K562 (cell line): ENCODE measurements around the gene ISCA1. TPM values are rescaled to one million over a fixed set of nuclear protein-coding genes. Genes with fewer than 3 reads are reported as not detected.
A peak's percentile ranks its signal among the peaks of the same experiment; 100 is the strongest.

Experiments used
- ADNP ChIP-seq: fragments of 200-800 bp; sonication (Bioruptor generic); IDR thresholded peaks from 2 replicates; pipeline ENCODE4 v1.6.1; 2016; ENCODE audit warnings: missing genetic modification characterization, missing compliant biosample characterization
- CCAR2 ChIP-seq: fragments of 200-400 bp; formaldehyde crosslinking; IDR thresholded peaks from 2 replicates; pipeline ENCODE4 v1.6.1; 2017; ENCODE audit warnings: mild to moderate bottlenecking, low read depth, low read length
- CREBBP ChIP-seq: IDR thresholded peaks from one replicate; pipeline ENCODE4 v1.6.1; 2012; ENCODE audit warnings: low read depth, mild to moderate bottlenecking, control low read depth, inconsistent platforms, low read length
- GTF2F1 ChIP-seq: IDR thresholded peaks from 2 replicates; pipeline ENCODE4 v1.6.1; 2011; ENCODE audit warnings: low read depth, low read length, improper control_type of control experiment
- ILK ChIP-seq: fragments of 450-650 bp; IDR thresholded peaks from 2 replicates; pipeline ENCODE4 v1.6.1; 2016; ENCODE audit warnings: missing genetic modification characterization, low read depth, mild to moderate bottlenecking, missing compliant biosample characterization, moderate library complexity, borderline replicate concordance
- KDM1A ChIP-seq, 2 experiments: fragments of 450-650 bp; IDR thresholded peaks; 2 replicates each; pipeline ENCODE4 v1.6.1; 2016; ENCODE audit warnings: mild to moderate bottlenecking in 2 of 2
- MTA3 ChIP-seq: fragments of 450-650 bp; formaldehyde crosslinking; IDR thresholded peaks from 2 replicates; pipeline ENCODE4 v1.6.1; 2017; ENCODE audit warnings: mild to moderate bottlenecking, borderline replicate concordance
- NR3C1 ChIP-seq: sonication (generic); formaldehyde crosslinking; IDR thresholded peaks from 2 replicates; pipeline ENCODE4 v1.8.1; 2022; ENCODE audit warnings: missing genetic modification reagents
- RBBP5 ChIP-seq: fragments of 200-600 bp; sonication (generic); IDR thresholded peaks from 2 replicates; pipeline ENCODE4 v1.6.1; 2012; ENCODE audit warnings: borderline replicate concordance, mild to moderate bottlenecking, low read length, control low read depth, inconsistent platforms; ENCODE audit not compliant: insufficient read depth, poor library complexity, severe bottlenecking
- SIN3B ChIP-seq: fragments of 450-650 bp; IDR thresholded peaks from 2 replicates; pipeline ENCODE4 v1.6.1; 2017; ENCODE audit warnings: low read depth, mild to moderate bottlenecking, moderate library complexity
- TCF3 ChIP-seq: sonication (generic); formaldehyde crosslinking; IDR thresholded peaks from 2 replicates; pipeline ENCODE4 v1.4.0; 2020; ENCODE audit warnings: mild to moderate bottlenecking, missing genetic modification reagents
- TEAD1 ChIP-seq, 2 experiments: fragments of 450-650 bp in 1 of 2; sonication (generic) in 1 of 2; formaldehyde crosslinking; IDR thresholded peaks; 2 replicates each; pipeline versions ENCODE4 v1.4.0 to v1.8.0; 2020 to 2022; ENCODE audit warnings: mild to moderate bottlenecking in 2 of 2, missing genetic modification reagents in 1 of 2
- TOE1 ChIP-seq, 2 experiments: fragments of 450-650 bp in 1 of 2; sonication (generic) in 1 of 2; formaldehyde crosslinking in 1 of 2; IDR thresholded peaks; 2 replicates each; pipeline versions ENCODE4 v1.7.1 to v1.8.0; 2016 to 2022; ENCODE audit warnings: borderline replicate concordance in 2 of 2, mild to moderate bottlenecking in 2 of 2, antibody characterized with exemption in 1 of 2, inconsistent platforms in 1 of 2, low read depth in 1 of 2, missing genetic modification reagents in 1 of 2, moderate library complexity in 1 of 2
- XRCC3 ChIP-seq: fragments of 450-650 bp; IDR thresholded peaks from 2 replicates; pipeline ENCODE4 v1.6.1; 2017; ENCODE audit warnings: mild to moderate bottlenecking, moderate library complexity
- YBX1 ChIP-seq: fragments of 450-650 bp; IDR thresholded peaks from 2 replicates; pipeline ENCODE4 v1.7.1; 2016; ENCODE audit warnings: mild to moderate bottlenecking
- ZNF146 ChIP-seq: IDR thresholded peaks from one replicate; pipeline ENCODE4 v1.6.1; 2018; ENCODE audit warnings: missing compliant biosample characterization; ENCODE audit not compliant: unreplicated experiment
- ZNF165 ChIP-seq: fragments of 250-450 bp; sonication (Bioruptor Pico); IDR thresholded peaks from 2 replicates; pipeline ENCODE4 v1.4.0; 2020; ENCODE audit warnings: borderline replicate concordance
- ZNF830 ChIP-seq: fragments of 250-450 bp; sonication (Bioruptor Pico); IDR thresholded peaks from 2 replicates; pipeline ENCODE4 v1.5.0; 2021; ENCODE audit warnings: mild to moderate bottlenecking
- polyA plus RNA-seq, 8 experiments: library from polyadenylated mRNA; depleted of rRNA in 4 of 8; stranded (reverse) in 5 of 8; unstranded in 3 of 8; fragments of >200 nt; fragmentation: Nextera tagmentation in 2 of 8; fragmentation: Illumina TruSeq in 1 of 8; extraction: Ambion mirVana in 2 of 8; extraction: Trizol in 1 of 8; gene quantifications; 2 replicates each; pipeline versions ENCODE4 v1.2.1 to v1.2.3, GENCODE V29; 2011 to 2014; ENCODE audit warnings: inconsistent platforms in 1 of 8, missing spikeins in 1 of 8
- total RNA-seq, 7 experiments: library from RNA; depleted of rRNA in 6 of 7; stranded (reverse); fragments of >200 nt in 6 of 7; fragmentation: Illumina TruSeq in 2 of 7; extraction: Trizol in 2 of 7; gene quantifications; 2 replicates each; pipeline versions ENCODE4 v1.2.1 to v1.2.3, GENCODE V29; 2011 to 2021; ENCODE audit warnings: low replicate concordance in 1 of 7
- TF ChIP-seq, protein P1 (sequence below): sonication (generic); formaldehyde crosslinking; IDR thresholded peaks from 2 replicates; pipeline ENCODE4 v1.8.1; 2022; ENCODE audit warnings: missing genetic modification reagents
- TF ChIP-seq, protein P2 (sequence below): sonication (generic); formaldehyde crosslinking; IDR thresholded peaks from 2 replicates; pipeline ENCODE4 v1.8.0; 2022; ENCODE audit warnings: mild to moderate bottlenecking, missing genetic modification reagents
- TF ChIP-seq, protein P3 (sequence below): fragments of 250-450 bp; sonication (Bioruptor Pico); IDR thresholded peaks from 2 replicates; pipeline ENCODE4 v1.4.0; 2020; ENCODE audit warnings: borderline replicate concordance
- TF ChIP-seq, protein P4 (sequence below): fragments of 150-350 bp; IDR thresholded peaks from 2 replicates; pipeline ENCODE4 v1.6.1; 2014; ENCODE audit warnings: low read depth, mild to moderate bottlenecking, low read length, borderline replicate concordance

The ISCA1 gene
- total and polyA plus RNA-seq, 9 of the 15 experiments (the other 6 are each of a cell fraction or from before 2014, with no cell fraction given), result 6.5 to 27.1 (median 20.0) TPM

DNA sequence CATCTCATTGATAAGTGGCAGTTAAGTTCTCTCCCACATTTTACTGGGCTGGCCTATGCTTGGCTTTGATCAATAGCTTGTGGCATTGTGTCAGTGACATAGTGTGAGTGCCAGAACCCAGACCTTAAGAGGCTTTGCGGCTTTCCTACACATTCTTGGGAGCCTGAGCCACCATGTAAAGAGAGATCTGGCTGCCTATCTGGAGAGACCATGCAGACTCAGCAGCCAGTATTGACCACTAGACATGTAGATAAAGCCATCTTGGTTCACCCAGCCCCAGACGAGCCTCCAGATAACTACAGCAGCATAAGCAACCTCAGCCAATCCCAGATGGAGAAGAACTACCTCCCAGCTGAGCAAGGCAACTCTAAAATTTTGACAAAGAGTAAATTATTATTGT, 51.5 kb downstream of the ISCA1 start (continued):
- TF ChIP-seq, protein P1, sequence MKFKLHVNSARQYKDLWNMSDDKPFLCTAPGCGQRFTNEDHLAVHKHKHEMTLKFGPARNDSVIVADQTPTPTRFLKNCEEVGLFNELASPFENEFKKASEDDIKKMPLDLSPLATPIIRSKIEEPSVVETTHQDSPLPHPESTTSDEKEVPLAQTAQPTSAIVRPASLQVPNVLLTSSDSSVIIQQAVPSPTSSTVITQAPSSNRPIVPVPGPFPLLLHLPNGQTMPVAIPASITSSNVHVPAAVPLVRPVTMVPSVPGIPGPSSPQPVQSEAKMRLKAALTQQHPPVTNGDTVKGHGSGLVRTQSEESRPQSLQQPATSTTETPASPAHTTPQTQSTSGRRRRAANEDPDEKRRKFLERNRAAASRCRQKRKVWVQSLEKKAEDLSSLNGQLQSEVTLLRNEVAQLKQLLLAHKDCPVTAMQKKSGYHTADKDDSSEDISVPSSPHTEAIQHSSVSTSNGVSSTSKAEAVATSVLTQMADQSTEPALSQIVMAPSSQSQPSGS, result no peak
- no peak for TF ChIP-seq YBX1
- TF ChIP-seq ZNF165 (CRISPR knock-in tag), result no peak
- no peak for TF ChIP-seq XRCC3
- TF ChIP-seq, protein P2, sequence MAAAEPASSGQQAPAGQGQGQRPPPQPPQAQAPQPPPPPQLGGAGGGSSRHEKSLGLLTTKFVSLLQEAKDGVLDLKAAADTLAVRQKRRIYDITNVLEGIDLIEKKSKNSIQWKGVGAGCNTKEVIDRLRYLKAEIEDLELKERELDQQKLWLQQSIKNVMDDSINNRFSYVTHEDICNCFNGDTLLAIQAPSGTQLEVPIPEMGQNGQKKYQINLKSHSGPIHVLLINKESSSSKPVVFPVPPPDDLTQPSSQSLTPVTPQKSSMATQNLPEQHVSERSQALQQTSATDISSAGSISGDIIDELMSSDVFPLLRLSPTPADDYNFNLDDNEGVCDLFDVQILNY (CRISPR knock-in tag), result no peak
- TF ChIP-seq ZNF830, result no peak
- TF ChIP-seq MTA3, result no peak
- TF ChIP-seq ILK (tag), result no peak
- TF ChIP-seq RBBP5, result no peak
- TF ChIP-seq ZNF146 (CRISPR knock-in tag), result no peak
- TF ChIP-seq NR3C1 (CRISPR knock-in tag), result no peak
- peak; percentile 11 to 27; a peak in 1 of 4 replicates for TF ChIP-seq KDM1A (IDR thresholded peaks at IDR 0.05)
- TF ChIP-seq TOE1 (IDR thresholded peaks at IDR 0.05; ENCODE audit: borderline replicate concordance), result no peak
- TF ChIP-seq TOE1 (CRISPR knock-in tag; IDR thresholded peaks at IDR 0.05; ENCODE audit: borderline replicate concordance, low read depth), result no peak
- no peak for TF ChIP-seq CCAR2
- TF ChIP-seq CREBBP, result no peak
- TF ChIP-seq, protein P3, sequence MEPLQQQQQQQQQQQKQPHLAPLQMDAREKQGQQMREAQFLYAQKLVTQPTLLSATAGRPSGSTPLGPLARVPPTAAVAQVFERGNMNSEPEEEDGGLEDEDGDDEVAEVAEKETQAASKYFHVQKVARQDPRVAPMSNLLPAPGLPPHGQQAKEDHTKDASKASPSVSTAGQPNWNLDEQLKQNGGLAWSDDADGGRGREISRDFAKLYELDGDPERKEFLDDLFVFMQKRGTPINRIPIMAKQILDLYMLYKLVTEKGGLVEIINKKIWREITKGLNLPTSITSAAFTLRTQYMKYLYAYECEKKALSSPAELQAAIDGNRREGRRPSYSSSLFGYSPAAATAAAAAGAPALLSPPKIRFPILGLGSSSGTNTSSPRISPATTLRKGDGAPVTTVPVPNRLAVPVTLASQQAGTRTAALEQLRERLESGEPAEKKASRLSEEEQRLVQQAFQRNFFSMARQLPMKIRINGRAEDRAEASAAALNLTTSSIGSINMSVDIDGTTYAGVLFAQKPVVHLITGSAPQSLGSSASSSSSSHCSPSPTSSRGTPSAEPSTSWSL (CRISPR knock-in tag), result no peak
- no peak for TF ChIP-seq GTF2F1
- peak; percentile 92 for TF ChIP-seq TCF3 (CRISPR knock-in tag)
- no peak for TF ChIP-seq SIN3B
- TF ChIP-seq, protein P4, sequence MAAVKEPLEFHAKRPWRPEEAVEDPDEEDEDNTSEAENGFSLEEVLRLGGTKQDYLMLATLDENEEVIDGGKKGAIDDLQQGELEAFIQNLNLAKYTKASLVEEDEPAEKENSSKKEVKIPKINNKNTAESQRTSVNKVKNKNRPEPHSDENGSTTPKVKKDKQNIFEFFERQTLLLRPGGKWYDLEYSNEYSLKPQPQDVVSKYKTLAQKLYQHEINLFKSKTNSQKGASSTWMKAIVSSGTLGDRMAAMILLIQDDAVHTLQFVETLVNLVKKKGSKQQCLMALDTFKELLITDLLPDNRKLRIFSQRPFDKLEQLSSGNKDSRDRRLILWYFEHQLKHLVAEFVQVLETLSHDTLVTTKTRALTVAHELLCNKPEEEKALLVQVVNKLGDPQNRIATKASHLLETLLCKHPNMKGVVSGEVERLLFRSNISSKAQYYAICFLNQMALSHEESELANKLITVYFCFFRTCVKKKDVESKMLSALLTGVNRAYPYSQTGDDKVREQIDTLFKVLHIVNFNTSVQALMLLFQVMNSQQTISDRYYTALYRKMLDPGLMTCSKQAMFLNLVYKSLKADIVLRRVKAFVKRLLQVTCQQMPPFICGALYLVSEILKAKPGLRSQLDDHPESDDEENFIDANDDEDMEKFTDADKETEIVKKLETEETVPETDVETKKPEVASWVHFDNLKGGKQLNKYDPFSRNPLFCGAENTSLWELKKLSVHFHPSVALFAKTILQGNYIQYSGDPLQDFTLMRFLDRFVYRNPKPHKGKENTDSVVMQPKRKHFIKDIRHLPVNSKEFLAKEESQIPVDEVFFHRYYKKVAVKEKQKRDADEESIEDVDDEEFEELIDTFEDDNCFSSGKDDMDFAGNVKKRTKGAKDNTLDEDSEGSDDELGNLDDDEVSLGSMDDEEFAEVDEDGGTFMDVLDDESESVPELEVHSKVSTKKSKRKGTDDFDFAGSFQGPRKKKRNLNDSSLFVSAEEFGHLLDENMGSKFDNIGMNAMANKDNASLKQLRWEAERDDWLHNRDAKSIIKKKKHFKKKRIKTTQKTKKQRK, result no peak
- TF ChIP-seq TEAD1 (CRISPR knock-in tag; IDR thresholded peaks at IDR 0.05), result peak; percentile 81 to 97; a peak in 3 of 4 replicates
- no peak for TF ChIP-seq ADNP (tag)
